ENCODE measurements around the gene PACS2.

The PACS2 gene

DNA sequence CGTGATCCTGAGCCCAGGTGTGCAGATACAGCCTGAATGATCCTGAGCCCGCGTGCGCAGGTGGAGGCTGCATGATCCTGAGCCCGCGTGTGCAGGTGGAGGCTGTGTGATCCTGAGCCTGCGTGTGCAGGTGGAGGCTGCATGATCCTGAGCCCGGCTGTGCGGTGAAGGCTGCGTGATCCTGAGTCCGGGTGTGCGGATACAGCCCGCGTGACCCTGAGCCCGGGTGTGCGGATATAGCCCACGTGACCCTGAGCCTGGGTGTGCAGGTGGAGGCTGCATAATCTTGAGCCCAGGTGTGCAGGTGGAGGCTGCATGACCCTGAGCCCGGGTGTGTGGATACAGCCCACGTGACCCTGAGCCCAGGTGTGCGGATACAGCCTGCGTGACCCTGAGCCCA, 34.0 kb upstream of the PACS2 start:
- H3K27ac ChIP-seq (ENCODE audit: low read length, poor library complexity, severe bottlenecking), result no peak overlapping the region
- no peak overlapping the region for H4K91ac ChIP-seq (ENCODE audit: low read length)
- H3K4ac ChIP-seq (ENCODE audit: low read depth in 1 of 2, low read length in 2 of 2), result no peak overlapping the region
- no peak overlapping the region for H2BK12ac ChIP-seq (ENCODE audit: low read length in 2 of 2)
- no peak overlapping the region for H2AK5ac ChIP-seq (ENCODE audit: low read length, severe bottlenecking)
- no peak overlapping the region for H3K4me2 ChIP-seq (ENCODE audit: low read length, poor library complexity, severe bottlenecking)
- H4K8ac ChIP-seq (ENCODE audit: low read length), result no peak overlapping the region
- no peaks in the 10 kb centered on the region for H3K9me3 ChIP-seq (ENCODE audit: control insufficient read depth, low read length)
- H2BK5ac ChIP-seq (ENCODE audit: low read depth, low read length, poor library complexity, severe bottlenecking), result no peak overlapping the region
- H3K4me3 ChIP-seq (ENCODE audit: insufficient read depth in 1 of 2, low read depth in 1 of 2, low read length in 2 of 2), result no peak overlapping the region
- no peak overlapping the region for H2AFZ ChIP-seq (ENCODE audit: low read depth, low read length)
- H3K36me3 ChIP-seq (ENCODE audit: control insufficient read depth in 1 of 2, insufficient read depth in 2 of 2, low read depth in 1 of 2, low read length in 2 of 2), result peaks cover 13 to 26% of the 10 kb centered on the region in 2 experiments
- H3K79me1 ChIP-seq (replicated peaks; ENCODE audit: low read length, poor library complexity, severe bottlenecking), result peaks cover 43% of the 10 kb centered on the region
- no peak overlapping the region for H2BK15ac ChIP-seq (ENCODE audit: low read depth, poor library complexity, severe bottlenecking)
- no peak for DNase-seq
- H3K9ac ChIP-seq (ENCODE audit: low read length), result no peak overlapping the region
- 97% methylated on average over 21 of the region's 21 CpGs for WGBS
- H3K23ac ChIP-seq (ENCODE audit: low read length in 2 of 2), result no peak overlapping the region
- H3K14ac ChIP-seq (ENCODE audit: low read length in 2 of 2), result no peak overlapping the region
- H3K27me3 ChIP-seq (ENCODE audit: control insufficient read depth in 1 of 2, insufficient read depth in 1 of 2, low read length in 2 of 2), result no peaks in the 10 kb centered on the region
- H3K18ac ChIP-seq (ENCODE audit: low read depth in 1 of 2, low read length in 2 of 2), result no peak overlapping the region
- peaks cover 10% of the 10 kb centered on the region for H3K4me1 ChIP-seq (ENCODE audit: control insufficient read depth, insufficient read depth, low read depth, low read length)
- no peak overlapping the region for H2BK120ac ChIP-seq (ENCODE audit: low read depth, low read length)

GRCh38 chr14:105281371-105282097, 33.0 kb upstream of the PACS2 start:
- no peak overlapping the region for H3K14ac ChIP-seq (ENCODE audit: low read length in 2 of 2)
- DNase-seq, result peak; percentile 84
- H2BK5ac ChIP-seq (ENCODE audit: low read depth, low read length, poor library complexity, severe bottlenecking), result no peak overlapping the region
- 65% methylated on average over 21 of the region's 23 CpGs for WGBS
- peaks cover 13 to 30% of the 10 kb centered on the region in 2 experiments for H3K36me3 ChIP-seq (ENCODE audit: control insufficient read depth in 1 of 2, insufficient read depth in 2 of 2, low read depth in 1 of 2, low read length in 2 of 2)
- H3K4me3 ChIP-seq (ENCODE audit: insufficient read depth in 1 of 2, low read depth in 1 of 2, low read length in 2 of 2), result no peak overlapping the region
- H3K4ac ChIP-seq (ENCODE audit: low read depth in 1 of 2, low read length in 2 of 2), result no peak overlapping the region
- no peak overlapping the region for H2BK12ac ChIP-seq (ENCODE audit: low read length in 2 of 2)
- no peak overlapping the region for H3K18ac ChIP-seq (ENCODE audit: low read depth in 1 of 2, low read length in 2 of 2)
- no peak overlapping the region for H2BK15ac ChIP-seq (ENCODE audit: low read depth, poor library complexity, severe bottlenecking)
- no peaks in the 10 kb centered on the region for H3K27me3 ChIP-seq (ENCODE audit: control insufficient read depth in 1 of 2, insufficient read depth in 1 of 2, low read length in 2 of 2)
- peaks cover 8% of the 10 kb centered on the region for H3K4me1 ChIP-seq (ENCODE audit: control insufficient read depth, insufficient read depth, low read depth, low read length)
- peaks cover 49% of the 10 kb centered on the region for H3K79me1 ChIP-seq (replicated peaks; ENCODE audit: low read length, poor library complexity, severe bottlenecking)
- no peaks in the 10 kb centered on the region for H3K9me3 ChIP-seq (ENCODE audit: control insufficient read depth, low read length)
- H4K91ac ChIP-seq (ENCODE audit: low read length), result no peak overlapping the region
- no peak overlapping the region for H3K23ac ChIP-seq (ENCODE audit: low read length in 2 of 2)
- no peak overlapping the region for H3K4me2 ChIP-seq (ENCODE audit: low read length, poor library complexity, severe bottlenecking)
- no peak overlapping the region for H2AFZ ChIP-seq (ENCODE audit: low read depth, low read length)
- H2AK5ac ChIP-seq (ENCODE audit: low read length, severe bottlenecking), result no peak overlapping the region
- H4K8ac ChIP-seq (ENCODE audit: low read length), result no peak overlapping the region
- peak overlapping the region; percentile 36 for H3K9ac ChIP-seq (ENCODE audit: low read length)
- H3K27ac ChIP-seq (ENCODE audit: low read length, poor library complexity, severe bottlenecking), result no peak overlapping the region
- H2BK120ac ChIP-seq (ENCODE audit: low read depth, low read length), result no peak overlapping the region

GRCh38 chr14:105282098-105282725, 32.3 kb upstream of the PACS2 start:
- H3K23ac ChIP-seq (ENCODE audit: low read length in 2 of 2), result no peak overlapping the region

GRCh38 chr14:105283028-105283427, 31.5 kb upstream of the PACS2 start:
- H3K79me1 ChIP-seq (replicated peaks; ENCODE audit: low read length, poor library complexity, severe bottlenecking), result peaks cover 60% of the 10 kb centered on the region
- no peak overlapping the region for H2BK5ac ChIP-seq (ENCODE audit: low read depth, low read length, poor library complexity, severe bottlenecking)
- H3K23ac ChIP-seq (ENCODE audit: low read length in 2 of 2), result no peak overlapping the region
- H2BK15ac ChIP-seq (ENCODE audit: low read depth, poor library complexity, severe bottlenecking), result no peak overlapping the region
- H3K4me3 ChIP-seq (ENCODE audit: insufficient read depth in 1 of 2, low read depth in 1 of 2, low read length in 2 of 2), result no peak overlapping the region
- no peak overlapping the region for H4K8ac ChIP-seq (ENCODE audit: low read length)
- no peak overlapping the region for H3K4ac ChIP-seq (ENCODE audit: low read depth in 1 of 2, low read length in 2 of 2)
- no peak overlapping the region for H3K18ac ChIP-seq (ENCODE audit: low read depth in 1 of 2, low read length in 2 of 2)
- peaks cover 13 to 36% of the 10 kb centered on the region in 2 experiments for H3K36me3 ChIP-seq (ENCODE audit: control insufficient read depth in 1 of 2, insufficient read depth in 2 of 2, low read depth in 1 of 2, low read length in 2 of 2)
- peaks cover 11% of the 10 kb centered on the region for H3K4me1 ChIP-seq (ENCODE audit: control insufficient read depth, insufficient read depth, low read depth, low read length)
- no peak overlapping the region for H2AK5ac ChIP-seq (ENCODE audit: low read length, severe bottlenecking)
- H4K91ac ChIP-seq (ENCODE audit: low read length), result peak overlapping the region; percentile 18
- H3K9ac ChIP-seq (ENCODE audit: low read length), result no peak overlapping the region
- H3K9me3 ChIP-seq (ENCODE audit: control insufficient read depth, low read length), result no peaks in the 10 kb centered on the region
- WGBS, result 50% methylated on average over 9 of the region's 10 CpGs
- no peak overlapping the region for H2AFZ ChIP-seq (ENCODE audit: low read depth, low read length)
- no peak overlapping the region for H3K14ac ChIP-seq (ENCODE audit: low read length in 2 of 2)
- no peak for DNase-seq
- H2BK12ac ChIP-seq (ENCODE audit: low read length in 2 of 2), result no peak overlapping the region
- no peak overlapping the region for H2BK120ac ChIP-seq (ENCODE audit: low read depth, low read length)
- H3K27me3 ChIP-seq (ENCODE audit: control insufficient read depth in 1 of 2, insufficient read depth in 1 of 2, low read length in 2 of 2), result no peaks in the 10 kb centered on the region
- no peak overlapping the region for H3K27ac ChIP-seq (ENCODE audit: low read length, poor library complexity, severe bottlenecking)
- no peak overlapping the region for H3K4me2 ChIP-seq (ENCODE audit: low read length, poor library complexity, severe bottlenecking)

More at GRCh38 chr14:105282098-105282725, 32.3 kb upstream of the PACS2 start:
- Histone ChIP-seq H4K91ac (ENCODE audit: low read length) (no peak overlapping the region), H3K14ac (ENCODE audit: low read length in 2 of 2) (no peak overlapping the region), H3K27ac (ENCODE audit: low read length, poor library complexity, severe bottlenecking) (no peak overlapping the region), H2AFZ (ENCODE audit: low read depth, low read length) (no peak overlapping the region), H3K36me3 (ENCODE audit: control insufficient read depth in 1 of 2, insufficient read depth in 2 of 2, low read depth in 1 of 2, low read length in 2 of 2) (peaks cover 13 to 36% of the 10 kb centered on the region in 2 experiments), H3K4me1 (ENCODE audit: control insufficient read depth, insufficient read depth, low read depth, low read length) (peaks cover 9% of the 10 kb centered on the region), H2BK5ac (ENCODE audit: low read depth, low read length, poor library complexity, severe bottlenecking) (no peak overlapping the region), H3K18ac (ENCODE audit: low read depth in 1 of 2, low read length in 2 of 2) (no peak overlapping the region), H3K27me3 (ENCODE audit: control insufficient read depth in 1 of 2, insufficient read depth in 1 of 2, low read length in 2 of 2) (no peaks in the 10 kb centered on the region), H3K4ac (ENCODE audit: low read depth in 1 of 2, low read length in 2 of 2) (no peak overlapping the region), H3K4me3 (ENCODE audit: insufficient read depth in 1 of 2, low read depth in 1 of 2, low read length in 2 of 2) (no peak overlapping the region), H3K9ac (ENCODE audit: low read length) (no peak overlapping the region), H2BK120ac (ENCODE audit: low read depth, low read length) (no peak overlapping the region), H2AK5ac (ENCODE audit: low read length, severe bottlenecking) (no peak overlapping the region), H2BK12ac (ENCODE audit: low read length in 2 of 2) (no peak overlapping the region), H3K79me1 (replicated peaks; ENCODE audit: low read length, poor library complexity, severe bottlenecking) (peaks cover 55% of the 10 kb centered on the region), H2BK15ac (ENCODE audit: low read depth, poor library complexity, severe bottlenecking) (no peak overlapping the region), H4K8ac (ENCODE audit: low read length) (peak overlapping the region; percentile 36), H3K4me2 (ENCODE audit: low read length, poor library complexity, severe bottlenecking) (no peak overlapping the region), H3K9me3 (ENCODE audit: control insufficient read depth, low read length) (no peaks in the 10 kb centered on the region)
- WGBS, result 80% methylated on average over 11 of the region's 16 CpGs
- no peak for DNase-seq

Measured in mesenchymal stem cell (in vitro differentiated cells and primary cell).